Activated CD8-positive, alpha-beta T cell treated with anti-CD3 and anti-CD28 coated beads, Interleukin-2, amount 10 ng/mL, durations not matched to agents 7 days and 5 days (primary cell): ENCODE measurements around the gene ATP6V1G1. TPM values are rescaled to one million over a fixed set of nuclear protein-coding genes. Genes with fewer than 3 reads are reported as not detected.

ENCODE experiments used
- ATAC-seq: fragments of 150-1000 bp; cut with Tn5 transposase; one replicate; pipeline ENCODE4 v1.10.0; 2021; ENCODE audit warnings: moderate library complexity
- CTCF ChIA-PET: fragments of 350-600 bp; sonication (Branson Sonifier 250); formaldehyde crosslinking; loops from one replicate; lab custom pipeline; 2021; ENCODE audit warnings: antibody characterized with exemption; lab: Charles Lee
- POLR2A ChIA-PET: fragments of 350-600 bp; sonication (Branson Sonifier 250); formaldehyde crosslinking; loops from one replicate; lab custom pipeline; 2021; ENCODE audit warnings: antibody characterized with exemption; lab: Charles Lee
- DNase-seq: peaks from one replicate; pipeline ENCODE4 v3.0.0-alpha.2; 2020
- H3K27ac Mint-ChIP-seq: one replicate; pipeline ENCODE4 v1.8.0; 2021; ENCODE audit warnings: mild to moderate bottlenecking, mixed read lengths
- H3K27me3 Mint-ChIP-seq: one replicate; pipeline ENCODE4 v1.8.0; 2021; ENCODE audit warnings: low read depth, mixed read lengths
- H3K36me3 Mint-ChIP-seq: one replicate; pipeline ENCODE4 v1.8.0; 2021; ENCODE audit warnings: low read depth, mixed read lengths
- H3K4me1 Mint-ChIP-seq: one replicate; pipeline ENCODE4 v1.8.0; 2021; ENCODE audit warnings: low read depth, mixed read lengths
- H3K4me3 Mint-ChIP-seq: one replicate; pipeline ENCODE4 v1.8.0; 2021; ENCODE audit warnings: mild to moderate bottlenecking, mixed read lengths
- H3K9me3 Mint-ChIP-seq: one replicate; pipeline ENCODE4 v1.8.0; 2022; ENCODE audit warnings: mixed read lengths; ENCODE audit not compliant: insufficient read depth
- total RNA-seq, 2 experiments: library from RNA; stranded (reverse); gene quantifications; one replicate each; pipeline ENCODE4 v1.2.3, GENCODE V29; 2021

ATP6V1G1 gene
- total RNA-seq, 2 experiments from 2014 or later, result 79.2 to 82.0 TPM

DNA sequence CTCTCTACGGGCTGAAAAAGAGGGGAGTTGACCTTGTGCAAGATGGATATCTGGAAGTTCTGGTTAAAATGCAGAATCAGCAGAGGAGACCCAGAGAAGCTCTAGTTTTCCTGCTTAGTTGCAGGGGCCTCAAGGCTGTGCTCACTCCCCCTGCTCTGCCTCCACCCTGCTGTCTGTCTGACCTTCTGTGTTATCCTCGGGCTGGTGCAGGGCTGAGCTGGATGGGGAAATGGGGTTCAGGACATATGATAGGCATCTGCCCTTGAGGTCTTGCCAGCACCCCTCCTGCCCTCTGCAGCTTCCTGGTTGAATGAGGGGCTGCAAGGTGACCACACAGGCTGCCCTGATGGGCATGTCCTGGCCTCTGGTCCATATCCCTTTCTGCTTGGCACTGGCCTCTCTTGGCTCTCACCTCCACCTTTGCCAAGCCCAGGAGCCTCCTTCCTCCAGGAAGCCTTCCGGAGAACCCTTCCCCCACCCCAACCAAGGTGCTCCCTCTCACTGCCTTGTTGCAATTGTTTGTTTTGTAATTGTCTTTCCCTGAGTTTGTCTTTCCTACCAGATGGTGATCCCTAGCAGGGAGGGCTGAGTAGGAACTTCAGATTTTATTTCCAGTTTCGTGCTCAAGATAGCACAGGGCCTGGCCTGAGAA lies 24.8 kb downstream of the ATP6V1G1 start:
- H3K27me3 Mint-ChIP-seq, result no peaks in the 10 kb centered on the region
- ChIA-PET POLR2A (interaction anchor here (0.5 to 3.5 kb wide), 11 partner anchors 17 to 343 kb away, joined by 3 to 34 read pairs (median 4); partner anchors contain the start of genes AKNA and ATP6V1G1), CTCF (interaction anchor here (0.7 to 5.4 kb wide), 8 partner anchors 10 to 206 kb away, joined by 3 to 59 read pairs (median 5); partner anchors contain the start of gene ATP6V1G1)
- H3K4me1 Mint-ChIP-seq, result peaks cover 51% of the 10 kb centered on the region
- H3K27ac Mint-ChIP-seq, result peak overlapping the region; percentile 88
- ATAC-seq (peak; percentile 13), DNase-seq (no peak)
- H3K36me3 Mint-ChIP-seq, result peaks cover 24% of the 10 kb centered on the region
- peak overlapping the region; percentile 83 for H3K4me3 Mint-ChIP-seq
- no peaks in the 10 kb centered on the region for H3K9me3 Mint-ChIP-seq

DNA sequence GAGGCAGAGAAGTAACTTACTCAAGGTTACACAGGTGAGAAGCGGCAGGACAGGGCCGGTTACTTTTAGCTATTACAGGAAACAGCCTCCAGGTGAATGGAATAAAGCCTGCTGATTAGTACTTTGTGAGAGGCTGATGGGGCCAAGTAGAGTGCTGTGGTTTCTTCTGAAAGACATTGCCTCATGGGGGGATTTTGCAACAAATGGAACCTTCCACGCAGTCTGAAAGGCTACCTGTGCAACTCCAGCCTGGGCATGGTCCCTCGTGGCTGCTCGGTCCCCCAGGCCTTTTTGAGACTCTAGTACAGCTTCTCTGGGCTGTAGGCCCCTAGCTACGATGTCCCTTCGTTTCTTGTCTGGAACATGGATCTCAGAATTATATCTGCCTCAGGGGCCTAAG lies 25.5 kb downstream of the ATP6V1G1 start:
- POLR2A ChIA-PET, result interaction anchor here (1.8 to 3.5 kb wide), 2 partner anchors 21 to 40 kb away, joined by 7 to 34 read pairs; no protein-coding TSS in a partner anchor
- Mint-ChIP-seq H3K36me3 (peaks cover 25% of the 10 kb centered on the region), H3K9me3 (no peaks in the 10 kb centered on the region), H3K27ac (peak overlapping the region; percentile 88), H3K4me3 (peak overlapping the region; percentile 83), H3K4me1 (peaks cover 51% of the 10 kb centered on the region), H3K27me3 (no peaks in the 10 kb centered on the region)
- DNase-seq (no peak), ATAC-seq (no peak)
- CTCF ChIA-PET, result interaction anchor here (1.2 to 5.4 kb wide), 3 partner anchors 20 to 40 kb away, joined by 3 to 59 read pairs (median 22); partner anchors contain the start of gene ATP6V1G1

DNA sequence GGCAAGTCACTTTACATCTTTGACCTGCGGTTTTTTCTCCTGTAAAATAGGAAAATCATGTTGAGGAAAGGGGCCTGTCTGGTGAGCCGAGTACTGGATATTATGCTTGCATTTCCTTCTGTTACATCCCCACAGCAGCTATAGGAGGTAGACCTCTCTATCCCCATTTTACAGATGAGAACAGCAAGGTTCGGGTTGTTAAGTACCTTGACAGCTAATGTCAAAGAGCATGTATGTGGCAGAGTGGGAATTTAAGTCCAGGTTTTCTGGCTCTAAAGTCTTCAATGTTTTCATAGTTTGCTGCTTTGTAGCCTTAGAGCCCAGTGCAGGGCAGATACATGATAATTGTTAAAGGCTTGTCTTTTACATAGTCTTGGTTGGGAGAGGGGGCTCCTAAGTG lies 26.4 kb downstream of the ATP6V1G1 start:
- Mint-ChIP-seq H3K27me3 (no peaks in the 10 kb centered on the region), H3K36me3 (peaks cover 32% of the 10 kb centered on the region), H3K4me3 (no peak overlapping the region), H3K9me3 (no peaks in the 10 kb centered on the region), H3K27ac (peak overlapping the region; percentile 70), H3K4me1 (peaks cover 53% of the 10 kb centered on the region)
- ChIA-PET CTCF (interaction anchor here (0.8 to 1.4 kb wide), 2 partner anchors 22 to 39 kb away, joined by 3 to 6 read pairs; no protein-coding TSS in a partner anchor), POLR2A (no interaction called here)
- DNase-seq, result no peak
- ATAC-seq, result no peak

DNA sequence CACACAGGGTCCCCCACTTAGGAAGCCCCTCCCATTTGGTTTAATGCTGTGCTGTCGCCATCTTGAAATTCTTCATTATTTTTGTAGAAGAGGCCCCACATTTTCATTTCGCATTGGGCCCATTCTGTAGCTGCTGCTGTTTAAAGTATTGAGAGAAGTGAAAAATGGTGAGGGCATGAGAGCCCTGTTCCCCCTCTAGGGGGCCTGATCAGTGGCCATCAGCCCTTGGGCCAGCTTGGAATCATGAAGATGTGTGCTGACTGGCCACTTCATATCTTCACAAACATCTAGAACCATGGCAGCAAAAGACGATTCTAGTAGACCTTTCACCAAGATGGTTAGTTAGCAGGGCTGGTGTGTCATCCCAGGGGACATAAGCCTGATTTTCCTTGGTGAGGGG lies 26.8 kb downstream of the ATP6V1G1 start:
- DNase-seq, result no peak
- Mint-ChIP-seq H3K27me3 (no peaks in the 10 kb centered on the region), H3K4me3 (no peak overlapping the region), H3K36me3 (peaks cover 36% of the 10 kb centered on the region), H3K27ac (peak overlapping the region; percentile 46), H3K9me3 (no peaks in the 10 kb centered on the region), H3K4me1 (peaks cover 56% of the 10 kb centered on the region)
- ChIA-PET POLR2A (no interaction called here), CTCF (interaction anchor here (0.8 to 1.4 kb wide), 2 partner anchors 22 to 39 kb away, joined by 3 to 6 read pairs; no protein-coding TSS in a partner anchor)
- ATAC-seq, result no peak

DNA sequence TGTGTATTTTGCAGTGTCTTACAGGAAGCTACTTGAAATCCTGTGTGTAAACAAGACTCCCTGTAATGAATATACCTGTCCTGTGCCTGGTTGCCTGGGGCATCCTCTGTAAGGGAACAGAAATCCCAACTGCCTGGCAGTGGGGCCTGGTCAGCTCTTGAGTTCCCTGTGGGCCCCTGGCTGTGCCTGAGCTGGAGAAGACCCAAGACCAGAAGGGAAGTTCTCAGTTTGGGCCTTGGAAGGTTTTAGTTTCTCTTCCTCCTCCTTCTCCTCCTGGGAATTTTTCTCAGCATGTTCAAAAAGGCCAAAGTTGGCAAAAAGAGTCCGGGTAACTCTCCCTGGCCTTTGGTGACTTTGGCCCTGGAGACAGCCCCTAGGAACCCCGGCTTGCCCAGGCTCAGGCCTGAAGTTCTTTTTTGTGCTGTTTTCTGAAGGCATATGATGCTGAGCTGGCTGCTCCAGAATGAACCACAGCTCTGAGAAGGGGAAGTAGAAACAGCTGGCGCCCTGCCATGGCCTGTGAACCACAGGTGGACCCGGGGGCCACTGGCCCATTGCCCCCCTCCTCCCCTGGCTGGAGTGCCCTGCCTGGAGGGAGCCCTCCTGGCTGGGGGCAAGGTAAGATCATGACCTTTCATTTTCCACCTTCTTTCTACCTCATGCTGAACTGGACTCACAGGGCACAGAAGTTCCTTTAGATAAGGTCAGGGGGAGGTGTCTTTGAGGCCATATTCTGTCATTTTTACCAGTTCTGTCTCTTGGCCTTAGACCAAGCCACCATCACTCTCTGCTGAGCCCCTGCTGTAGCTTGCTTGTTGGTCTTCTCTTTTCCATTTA lies 29.3 kb downstream of the ATP6V1G1 start:
- Mint-ChIP-seq H3K4me1 (peaks cover 49% of the 10 kb centered on the region), H3K9me3 (no peaks in the 10 kb centered on the region), H3K4me3 (peak overlapping the region; percentile 28), H3K27ac (peak overlapping the region; percentile 88), H3K27me3 (no peaks in the 10 kb centered on the region), H3K36me3 (peaks cover 54% of the 10 kb centered on the region)
- DNase-seq (no peak), ATAC-seq (peak; percentile 21)
- ChIA-PET CTCF (interaction anchor here (1.1 to 3.0 kb wide), 4 partner anchors 24 to 36 kb away, joined by 4 to 13 read pairs (median 8); partner anchors contain the start of gene ATP6V1G1), POLR2A (interaction anchor here (1.0 to 3.6 kb wide), 4 partner anchors 17 to 36 kb away, joined by 3 to 16 read pairs (median 4); partner anchors contain the start of gene ATP6V1G1)

DNA sequence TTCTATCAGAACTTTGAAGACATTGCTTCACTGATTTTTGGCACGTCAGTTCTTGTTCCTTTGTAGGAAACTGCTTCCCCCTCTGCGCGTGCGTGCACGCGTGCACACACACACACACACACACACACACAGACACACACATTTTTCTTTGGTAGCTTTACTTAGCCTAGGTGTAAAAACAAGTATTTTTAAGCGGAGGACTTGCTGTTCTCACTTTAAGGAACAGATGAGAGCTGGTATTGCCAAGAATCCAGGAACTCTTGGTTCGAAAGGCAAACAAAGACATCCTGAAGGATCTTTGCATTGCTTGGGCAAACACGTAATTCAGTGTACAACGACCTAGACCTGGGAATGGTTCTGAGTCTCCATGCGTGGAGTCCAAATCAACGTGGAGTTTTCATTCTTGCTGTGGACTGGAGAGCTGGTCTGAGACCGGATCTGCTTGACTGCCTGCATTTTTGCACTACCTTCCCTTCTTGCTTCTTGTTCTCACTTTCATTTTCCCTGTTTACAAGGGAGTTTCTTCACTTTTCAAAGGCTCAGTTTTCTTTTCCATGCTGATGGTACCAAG lies 31.7 kb downstream of the ATP6V1G1 start:
- peaks cover 27% of the 10 kb centered on the region for H3K4me1 Mint-ChIP-seq
- ATAC-seq, result peak; percentile 22
- POLR2A ChIA-PET, result interaction anchor here (0.8 to 3.6 kb wide), 2 partner anchors 27 to 31 kb away, joined by 3 to 16 read pairs; partner anchors contain the start of gene ATP6V1G1
- H3K4me3 Mint-ChIP-seq, result peak overlapping the region; percentile 65
- no peaks in the 10 kb centered on the region for H3K27me3 Mint-ChIP-seq
- peaks cover 61% of the 10 kb centered on the region for H3K36me3 Mint-ChIP-seq
- CTCF ChIA-PET, result interaction anchor here (0.8 to 2.0 kb wide), 4 partner anchors 34 to 213 kb away, joined by 3 to 16 read pairs (median 4); no protein-coding TSS in a partner anchor
- no peaks in the 10 kb centered on the region for H3K9me3 Mint-ChIP-seq
- peak overlapping the region; percentile 91 for H3K27ac Mint-ChIP-seq
- no peak for DNase-seq

DNA sequence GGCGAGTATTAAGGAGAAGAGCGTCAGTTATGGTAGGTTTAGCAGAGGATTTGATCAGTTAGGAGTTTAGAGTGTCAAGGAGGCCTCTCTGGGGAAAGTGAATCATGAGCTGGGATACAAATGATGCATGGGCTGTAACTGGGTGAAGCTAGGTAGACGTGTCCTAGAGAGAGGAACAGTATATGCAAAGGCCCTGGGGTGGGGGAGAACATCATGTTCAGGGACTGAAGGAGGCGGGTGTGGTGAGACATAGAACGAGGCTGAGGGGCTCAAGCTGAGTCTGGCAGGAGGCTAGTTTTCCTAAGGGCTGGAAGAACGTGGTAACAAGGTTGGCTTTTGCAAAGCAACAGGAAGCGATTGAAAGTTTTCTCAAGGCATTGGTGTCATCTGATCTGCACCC lies 34.0 kb downstream of the ATP6V1G1 start:
- no peak overlapping the region for H3K27ac Mint-ChIP-seq
- CTCF ChIA-PET, result interaction anchor here (0.8 to 1.0 kb wide), 2 partner anchors 9 to 31 kb away, joined by 3 read pairs; no protein-coding TSS in a partner anchor
- peaks cover 20% of the 10 kb centered on the region for H3K4me1 Mint-ChIP-seq
- POLR2A ChIA-PET, result interaction anchor here (1.5 kb wide), 1 partner anchor 34 kb away, joined by 6 read pairs; the partner anchor contains the start of gene ATP6V1G1
- peaks cover 60% of the 10 kb centered on the region for H3K36me3 Mint-ChIP-seq
- DNase-seq (no peak), ATAC-seq (no peak)
- H3K9me3 Mint-ChIP-seq, result no peaks in the 10 kb centered on the region
- no peaks in the 10 kb centered on the region for H3K27me3 Mint-ChIP-seq
- H3K4me3 Mint-ChIP-seq, result no peak overlapping the region

DNA sequence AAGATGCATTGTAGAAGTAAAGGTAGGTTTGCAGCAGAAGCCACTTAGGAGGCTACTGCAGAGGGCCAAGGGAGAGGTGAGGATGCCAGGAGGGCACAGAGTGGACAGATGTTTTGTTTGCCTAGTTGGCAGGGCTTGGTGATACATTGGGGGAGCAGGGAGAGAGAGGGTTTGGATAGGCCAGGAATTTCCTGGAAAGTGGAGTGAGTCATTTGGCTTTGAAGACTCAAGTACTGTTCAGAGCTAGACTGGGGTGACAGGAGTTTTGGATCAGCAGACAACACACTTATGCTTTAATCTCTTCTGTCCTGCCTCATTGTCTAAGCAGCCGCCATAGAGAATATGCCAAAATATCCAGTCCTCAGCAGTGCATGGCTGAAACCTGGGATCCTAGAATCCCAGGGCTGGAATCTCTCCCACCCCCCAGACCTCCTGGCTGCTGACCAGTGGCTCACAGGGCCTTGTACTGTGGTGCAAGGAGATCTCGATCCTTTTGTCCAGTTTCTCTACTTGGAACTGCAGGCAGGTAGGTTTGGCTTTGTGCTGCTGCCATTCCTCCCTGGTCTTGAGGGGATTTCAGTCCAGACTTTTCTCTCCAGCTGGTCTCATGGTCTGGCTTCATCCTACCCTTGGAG lies 34.5 kb downstream of the ATP6V1G1 start:
- Mint-ChIP-seq H3K4me1 (peaks cover 15% of the 10 kb centered on the region), H3K4me3 (no peak overlapping the region), H3K27ac (peak overlapping the region; percentile 6), H3K36me3 (peaks cover 62% of the 10 kb centered on the region), H3K9me3 (no peaks in the 10 kb centered on the region), H3K27me3 (no peaks in the 10 kb centered on the region)
- ChIA-PET POLR2A (interaction anchor here (1.5 kb wide), 1 partner anchor 35 kb away, joined by 6 read pairs; the partner anchor contains the start of gene ATP6V1G1), CTCF (interaction anchor here (0.8 to 4.8 kb wide), 3 partner anchors 10 to 31 kb away, joined by 3 to 17 read pairs (median 3); no protein-coding TSS in a partner anchor)
- ATAC-seq (no peak), DNase-seq (no peak)

DNA sequence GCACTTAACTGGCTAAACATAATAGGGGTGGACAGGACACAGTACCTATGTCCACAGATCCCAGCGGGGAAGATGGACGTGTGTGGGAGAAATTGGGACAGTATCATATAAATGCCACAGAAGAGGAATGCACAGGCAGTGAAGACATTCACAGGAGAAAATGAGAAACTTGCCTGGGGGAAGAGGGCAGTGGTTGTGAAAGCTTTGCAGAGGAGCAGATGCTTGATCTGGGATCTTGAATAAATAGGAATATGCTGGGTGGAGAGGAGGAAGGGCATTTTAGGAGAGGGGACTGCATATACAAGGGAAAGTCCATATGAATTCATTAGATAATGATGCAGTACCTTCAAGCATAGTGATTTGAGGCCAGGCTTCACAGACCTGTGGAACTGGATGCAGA lies 37.1 kb downstream of the ATP6V1G1 start:
- Mint-ChIP-seq H3K27me3 (no peaks in the 10 kb centered on the region), H3K27ac (no peak overlapping the region), H3K36me3 (peaks cover 62% of the 10 kb centered on the region), H3K9me3 (no peaks in the 10 kb centered on the region), H3K4me1 (peaks cover 3% of the 10 kb centered on the region), H3K4me3 (no peak overlapping the region)
- ATAC-seq, result no peak
- POLR2A ChIA-PET, result no interaction called here
- DNase-seq, result no peak
- CTCF ChIA-PET, result interaction anchor here (4.8 kb wide), 1 partner anchor 29 kb away, joined by 17 read pairs; no protein-coding TSS in a partner anchor

DNA sequence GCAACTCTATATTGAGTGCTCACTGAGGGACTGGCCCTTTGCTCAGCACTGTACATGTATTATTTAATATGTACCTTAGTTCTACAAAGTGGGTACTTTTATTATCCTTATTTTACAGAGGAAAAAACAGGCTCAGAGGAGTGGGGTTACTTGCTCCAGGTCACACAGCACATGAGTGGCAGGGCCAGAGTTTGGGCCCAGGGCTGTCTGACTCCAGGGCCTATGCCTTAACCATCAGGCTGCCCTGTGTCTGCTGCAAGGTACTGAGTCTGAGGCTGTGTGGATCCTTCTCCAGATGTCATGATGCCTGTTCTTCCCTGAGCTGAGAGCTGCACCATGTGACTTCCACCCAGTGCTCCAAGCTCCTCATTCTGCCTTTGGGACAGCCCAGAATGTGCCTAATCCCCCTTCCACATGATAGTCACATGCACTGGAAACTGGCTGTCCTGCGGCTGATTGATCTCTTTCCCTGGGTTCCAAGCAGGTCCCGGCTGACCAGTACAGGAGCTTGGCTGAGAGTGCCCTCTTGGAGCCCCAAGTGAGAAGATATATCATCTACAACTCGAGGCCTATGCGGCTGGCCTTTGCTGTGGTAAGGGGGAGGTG lies 38.9 kb downstream of the ATP6V1G1 start:
- POLR2A ChIA-PET, result interaction anchor here (0.5 kb wide), 1 partner anchor 329 kb away, joined by 3 read pairs; no protein-coding TSS in a partner anchor
- DNase-seq, result no peak
- ATAC-seq, result no peak
- CTCF ChIA-PET, result interaction anchor here (4.8 kb wide), 1 partner anchor 27 kb away, joined by 17 read pairs; no protein-coding TSS in a partner anchor
- no peaks in the 10 kb centered on the region for H3K4me1 Mint-ChIP-seq
- no peak overlapping the region for H3K27ac Mint-ChIP-seq
- no peaks in the 10 kb centered on the region for H3K27me3 Mint-ChIP-seq
- H3K4me3 Mint-ChIP-seq, result no peak overlapping the region
- no peaks in the 10 kb centered on the region for H3K9me3 Mint-ChIP-seq
- peaks cover 60% of the 10 kb centered on the region for H3K36me3 Mint-ChIP-seq
